GM20000 (cell line): ENCODE data around the gene PTPN5.

Experiments
- DNase-seq: peaks from one replicate; pipeline ENCODE4 v3.0.0; 2012; ENCODE audit warnings: low spot score
- TF ChIP-seq, protein P1 (sequence below): IDR thresholded peaks from 2 replicates; pipeline ENCODE4 v1.5.1; 2012; ENCODE audit warnings: mild to moderate bottlenecking, control low read depth; ENCODE audit errors: extremely low read depth, missing control alignments

Gene PTPN5

DNA sequence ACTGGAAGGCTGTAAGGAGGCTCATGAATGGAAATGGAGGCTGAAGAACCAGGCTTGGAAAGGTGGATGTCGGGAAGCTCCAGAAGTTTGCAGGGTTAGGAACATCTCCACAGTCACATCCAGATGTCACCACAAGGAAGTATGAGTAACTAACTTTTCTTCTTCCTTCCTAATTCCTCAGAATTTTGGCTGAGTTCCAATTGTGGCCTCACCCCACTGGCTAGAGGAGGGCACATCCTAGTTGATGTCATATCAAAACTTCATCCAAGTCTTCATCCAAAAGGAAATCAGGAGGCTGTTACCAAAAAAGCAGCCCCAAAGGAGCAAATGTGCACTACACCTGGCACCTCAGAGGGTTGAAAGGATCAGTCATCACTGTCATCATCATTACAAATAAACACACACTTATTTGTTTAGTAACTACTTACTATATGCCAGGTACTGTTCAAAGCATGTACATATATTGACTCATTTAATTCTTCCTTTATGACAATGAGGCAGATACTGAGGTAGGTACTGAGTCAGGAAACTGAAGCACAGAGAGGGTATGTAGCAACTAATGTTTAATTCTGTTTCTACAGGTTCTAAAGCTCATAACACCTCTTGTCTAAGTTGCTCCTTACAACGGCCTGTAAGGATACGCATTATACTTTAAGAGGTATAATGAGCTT, 7.3 kb upstream of the PTPN5 start:
- TF ChIP-seq, protein P1, sequence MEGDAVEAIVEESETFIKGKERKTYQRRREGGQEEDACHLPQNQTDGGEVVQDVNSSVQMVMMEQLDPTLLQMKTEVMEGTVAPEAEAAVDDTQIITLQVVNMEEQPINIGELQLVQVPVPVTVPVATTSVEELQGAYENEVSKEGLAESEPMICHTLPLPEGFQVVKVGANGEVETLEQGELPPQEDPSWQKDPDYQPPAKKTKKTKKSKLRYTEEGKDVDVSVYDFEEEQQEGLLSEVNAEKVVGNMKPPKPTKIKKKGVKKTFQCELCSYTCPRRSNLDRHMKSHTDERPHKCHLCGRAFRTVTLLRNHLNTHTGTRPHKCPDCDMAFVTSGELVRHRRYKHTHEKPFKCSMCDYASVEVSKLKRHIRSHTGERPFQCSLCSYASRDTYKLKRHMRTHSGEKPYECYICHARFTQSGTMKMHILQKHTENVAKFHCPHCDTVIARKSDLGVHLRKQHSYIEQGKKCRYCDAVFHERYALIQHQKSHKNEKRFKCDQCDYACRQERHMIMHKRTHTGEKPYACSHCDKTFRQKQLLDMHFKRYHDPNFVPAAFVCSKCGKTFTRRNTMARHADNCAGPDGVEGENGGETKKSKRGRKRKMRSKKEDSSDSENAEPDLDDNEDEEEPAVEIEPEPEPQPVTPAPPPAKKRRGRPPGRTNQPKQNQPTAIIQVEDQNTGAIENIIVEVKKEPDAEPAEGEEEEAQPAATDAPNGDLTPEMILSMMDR = no peak
- peak; percentile 2 for DNase-seq

DNA sequence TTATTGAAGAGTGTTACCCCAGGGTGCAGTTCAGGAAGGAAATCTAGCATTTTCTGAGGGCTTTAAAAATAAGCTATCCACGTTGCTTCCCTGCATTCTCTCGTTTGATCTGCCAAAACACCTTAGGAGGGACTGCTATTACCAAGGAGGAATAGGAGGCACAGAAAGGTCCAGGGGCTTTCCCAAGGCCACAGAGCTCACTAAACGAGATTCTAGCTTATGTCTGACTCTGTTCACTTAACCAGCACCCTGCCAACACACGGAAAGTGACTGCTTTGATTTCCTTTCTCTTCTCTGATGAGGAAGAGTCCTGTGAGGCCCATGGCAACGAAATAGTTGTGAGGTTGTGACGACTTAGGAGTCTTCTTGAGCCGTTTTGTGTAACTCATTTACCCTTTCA, 3.4 kb upstream of the PTPN5 start:
- peak; percentile 10 for DNase-seq
- TF ChIP-seq, protein P1 = no peak

DNA sequence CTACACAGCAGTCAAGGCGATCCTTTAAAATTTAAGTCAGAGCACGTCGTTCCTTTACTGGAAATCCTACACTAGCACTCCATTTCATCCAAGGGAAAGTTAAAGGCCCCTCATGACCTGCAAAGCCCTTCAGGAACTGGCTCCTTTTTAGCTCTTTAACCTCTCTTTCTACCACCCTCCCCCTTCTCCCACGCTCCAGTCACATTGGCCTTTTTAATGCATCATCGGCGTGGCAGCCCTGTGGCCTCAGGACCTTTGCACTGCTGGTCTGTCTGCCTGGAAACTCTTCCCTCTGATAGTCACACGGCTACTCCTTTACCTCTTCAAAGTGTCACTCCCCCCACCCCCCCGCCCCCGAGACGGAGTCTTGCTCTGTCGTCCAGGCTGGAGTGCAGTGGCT, 1.2 kb upstream of the PTPN5 start:
- TF ChIP-seq, protein P1 = no peak
- DNase-seq = no peak

DNA sequence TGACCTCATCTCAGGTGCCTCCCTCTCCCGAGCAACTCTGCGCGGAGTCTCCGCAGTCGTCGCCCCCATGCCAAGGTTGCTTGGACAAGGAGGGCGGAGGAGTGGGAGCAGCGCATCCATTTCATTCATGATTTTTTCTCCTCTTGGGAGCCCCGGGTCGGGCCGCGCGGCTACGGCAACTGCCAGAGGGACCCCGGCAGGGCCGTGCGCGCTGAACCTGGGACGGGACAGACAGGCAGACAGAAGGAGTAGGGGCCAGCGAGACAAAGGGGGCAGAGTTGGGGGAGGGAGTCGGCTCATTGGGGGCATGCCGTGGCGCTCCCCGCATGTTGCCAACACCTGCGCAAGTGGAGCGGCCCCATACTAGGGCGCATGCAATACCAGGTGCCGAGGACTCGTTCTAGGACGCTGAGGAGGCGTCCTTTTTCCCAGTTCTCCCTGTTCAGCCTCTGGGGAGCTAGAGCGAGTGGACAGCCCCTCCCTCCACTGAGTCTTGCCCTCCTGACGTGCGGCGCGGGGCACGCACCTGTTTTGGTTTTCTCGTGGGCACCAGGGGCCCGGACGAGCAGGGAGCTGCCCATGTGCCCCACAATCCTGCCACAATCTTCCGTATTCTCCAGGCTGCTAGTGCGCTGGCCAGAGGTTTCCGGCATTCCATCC, 501 bp upstream of the PTPN5 start:
- TF ChIP-seq, protein P1 = no peak
- DNase-seq = no peak

DNA sequence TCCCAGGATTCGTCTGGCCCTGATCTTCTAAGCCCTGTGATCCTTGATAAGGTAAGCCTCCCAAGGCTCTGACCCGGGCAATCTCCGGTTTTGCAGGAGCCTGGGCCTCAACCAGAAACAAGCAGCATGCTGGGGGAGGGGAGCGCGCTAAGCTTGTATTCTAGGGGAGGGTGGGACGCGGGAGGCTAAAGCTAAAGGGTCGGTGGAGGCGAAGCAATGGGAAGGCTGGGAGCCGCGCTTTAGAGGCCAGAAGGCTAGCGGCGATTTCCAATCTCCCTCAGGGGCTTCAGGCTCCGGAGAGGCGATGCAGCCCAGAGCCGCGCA, 753 bp downstream of the PTPN5 start:
- DNase-seq = no peak
- TF ChIP-seq, protein P1 = no peak

DNA sequence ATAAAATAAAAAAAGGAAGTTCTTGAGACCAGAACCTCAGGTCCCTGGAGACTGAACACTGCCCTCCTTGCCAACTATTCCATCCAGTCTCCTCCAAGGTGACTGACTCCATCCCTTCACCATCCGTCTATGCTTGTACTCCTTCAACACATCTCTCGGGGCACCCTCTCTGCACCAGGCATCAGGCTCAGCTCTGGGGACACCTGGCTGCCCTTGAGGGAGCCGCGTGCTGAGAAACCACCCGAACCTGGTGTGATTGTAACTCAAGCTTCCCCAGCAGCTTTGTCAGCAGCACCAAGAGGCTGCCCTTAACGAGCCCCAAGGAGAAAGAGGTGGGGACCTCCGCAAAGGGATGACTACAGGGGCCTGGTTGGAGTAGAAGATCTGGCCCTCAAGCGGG, 1.7 kb downstream of the PTPN5 start:
- TF ChIP-seq, protein P1 = no peak
- DNase-seq = no peak

DNA sequence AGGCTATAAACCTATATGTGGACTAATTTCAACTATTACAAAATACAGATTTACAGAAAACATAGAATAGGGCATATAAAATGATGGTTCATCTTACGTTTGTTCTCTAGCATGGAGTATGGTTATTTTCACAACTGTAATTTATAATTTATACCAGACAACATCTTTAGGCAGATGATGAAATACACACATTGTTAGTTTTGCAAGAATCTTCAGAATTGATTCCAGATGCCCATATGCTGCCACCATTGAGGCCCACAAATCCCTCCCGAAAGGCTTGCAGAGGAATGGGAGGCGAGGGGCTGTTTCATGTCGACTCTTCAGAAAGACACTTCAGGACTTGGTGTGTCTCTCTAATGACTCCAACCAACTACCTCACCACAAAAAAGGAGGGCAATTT, 6.2 kb downstream of the PTPN5 start:
- TF ChIP-seq, protein P1 = no peak
- DNase-seq = no peak
